ENCODE measurements around the gene ARVCF. TPM values are rescaled to one million over a fixed set of nuclear protein-coding genes. Genes with fewer than 3 reads are reported as not detected.

The ARVCF gene
- total and polyA plus RNA-seq, 2 donors (not counting 3 experiments of a cell fraction or from before 2014, with no cell fraction given) = 81.3 to 105 TPM

- Histone ChIP-seq H2AFZ (ENCODE audit: low read depth, low read length) (no peak overlapping the region), H3K9ac (replicated peaks; ENCODE audit: extremely low read depth, insufficient read depth, low read length) (no peak overlapping the region), H3K36me3 (ENCODE audit: control insufficient read depth in 2 of 2, extremely low read depth in 1 of 2, insufficient read depth in 2 of 2, low read length in 2 of 2) (no peaks in the 10 kb centered on the region), H3K79me2 (ENCODE audit: control insufficient read depth, insufficient read depth, low read length) (no peaks in the 10 kb centered on the region), H3K9me3 (replicated peaks; ENCODE audit: control insufficient read depth, insufficient read depth, low read length) (peaks cover 4% of the 10 kb centered on the region), H3K9me1 (replicated peaks; ENCODE audit: control insufficient read depth, extremely low read depth, insufficient read depth, low read length) (no peaks in the 10 kb centered on the region), H3K27ac (ENCODE audit: insufficient read depth, low read depth, low read length) (no peak overlapping the region), H3K27me3 (ENCODE audit: control insufficient read depth in 2 of 2, insufficient read depth in 2 of 2, low read length in 2 of 2) (no peaks in the 10 kb centered on the region), H3K4me3 (replicated peaks in 1 of 3; ENCODE audit: insufficient read depth in 1 of 3, low read depth in 1 of 3, low read length in 3 of 3) (no peak overlapping the region), H4K20me1 (replicated peaks; ENCODE audit: control insufficient read depth, extremely low read depth, insufficient read depth, low read length) (no peaks in the 10 kb centered on the region), H3K4me2 (ENCODE audit: insufficient read depth, low read length) (no peak overlapping the region), H3K4me1 (ENCODE audit: control insufficient read depth, extremely low read depth, insufficient read depth, low read length) (no peaks in the 10 kb centered on the region)
- DNase-seq (ENCODE audit: low read depth, low spot score) (no peak), FAIRE-seq (no peak)
- CTCF ChIA-PET = no interaction called here
- dilution Hi-C loops (cut with MboI; ENCODE audit: extremely low pct_ligation_motif_present, low sequenced_read_pairs) (no loop called here), intact Hi-C loops (cut with micrococcal nuclease) (no loop called here)
- POLR2A ChIA-PET = no interaction called here
- BruUV-seq (replicated peaks) = no TSS peak
- no peak for TF ChIP-seq POLR2AphosphoS5 (IDR thresholded peaks at IDR 0.05; ENCODE audit: insufficient read depth, low read depth, low read length)
- TF ChIP-seq FOS (IDR thresholded peaks at IDR 0.05; ENCODE audit: borderline replicate concordance, insufficient read depth, low read length) = no peak
- TF ChIP-seq CTCF (IDR thresholded peaks at IDR 0.05; ENCODE audit: extremely low read depth in 1 of 2, insufficient read depth in 1 of 2, low read depth in 1 of 2, low read length in 2 of 2) = no peak
- no peak for TF ChIP-seq MYC (IDR thresholded peaks at IDR 0.05; ENCODE audit: low read depth, low read length)
- TF ChIP-seq POLR2A (IDR thresholded peaks at IDR 0.05; ENCODE audit: low read depth, low read length) = no peak
- TF ChIP-seq EZH2 (IDR thresholded peaks at IDR 0.05; ENCODE audit: borderline replicate concordance, low read depth, low read length, severe bottlenecking) = no peak
- TF ChIP-seq, protein P1, sequence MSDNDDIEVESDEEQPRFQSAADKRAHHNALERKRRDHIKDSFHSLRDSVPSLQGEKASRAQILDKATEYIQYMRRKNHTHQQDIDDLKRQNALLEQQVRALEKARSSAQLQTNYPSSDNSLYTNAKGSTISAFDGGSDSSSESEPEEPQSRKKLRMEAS (IDR thresholded peaks at IDR 0.05; ENCODE audit: insufficient read depth, insufficient read length) = no peak
- no peak for TF ChIP-seq GATA2 (IDR thresholded peaks at IDR 0.05; ENCODE audit: insufficient read depth, insufficient read length, low read depth, low read length)
- TF ChIP-seq JUN (IDR thresholded peaks at IDR 0.05; ENCODE audit: borderline replicate concordance, insufficient read depth, insufficient read length, low read depth) = no peak
These were observed 8.2 kb downstream of the ARVCF start for GRCh38 chr22:20008221-20008995.

All from endothelial cell of umbilical vein (primary cell).